Measurements from ENCODE around the gene KCNH4. TPM values are rescaled to one million over a fixed set of nuclear protein-coding genes. Genes with fewer than 3 reads are reported as not detected.
A peak's percentile ranks its signal among the peaks of the same experiment; 100 is the strongest.
"Not testable (repeated sequence)": the region's sequence is repeated elsewhere in the genome, so short reads cannot be mapped to it uniquely, and the experiment has no call there.

Gene KCNH4
- total RNA-seq, 2 experiments from 2014 or later = 0.43 to 0.53 TPM

GRCh38 chr17:42210046-42210445 is 29.1 kb upstream of the KCNH4 start:
- intact Hi-C loops (cut with DNase I, micrococcal nuclease) = no loop called here
- DNase-seq = no peak
- no peaks in the 10 kb centered on the region for H3K27me3 Mint-ChIP-seq
- POLR2A ChIA-PET = no interaction called here
- H3K4me1 Mint-ChIP-seq = no peaks in the 10 kb centered on the region
- CTCF ChIA-PET = interaction anchor here (2.1 kb wide), 1 partner anchor 13 kb away, joined by 10 read pairs; no protein-coding TSS in a partner anchor
- H3K4me3 Mint-ChIP-seq = no peak overlapping the region
- H3K36me3 Mint-ChIP-seq (ENCODE audit: low read depth) = peaks cover 50% of the 10 kb centered on the region
- H3K9me3 Mint-ChIP-seq (ENCODE audit: low read depth) = no peaks in the 10 kb centered on the region
- ATAC-seq = no peak
- H3K27ac Mint-ChIP-seq = no peak overlapping the region

DNA sequence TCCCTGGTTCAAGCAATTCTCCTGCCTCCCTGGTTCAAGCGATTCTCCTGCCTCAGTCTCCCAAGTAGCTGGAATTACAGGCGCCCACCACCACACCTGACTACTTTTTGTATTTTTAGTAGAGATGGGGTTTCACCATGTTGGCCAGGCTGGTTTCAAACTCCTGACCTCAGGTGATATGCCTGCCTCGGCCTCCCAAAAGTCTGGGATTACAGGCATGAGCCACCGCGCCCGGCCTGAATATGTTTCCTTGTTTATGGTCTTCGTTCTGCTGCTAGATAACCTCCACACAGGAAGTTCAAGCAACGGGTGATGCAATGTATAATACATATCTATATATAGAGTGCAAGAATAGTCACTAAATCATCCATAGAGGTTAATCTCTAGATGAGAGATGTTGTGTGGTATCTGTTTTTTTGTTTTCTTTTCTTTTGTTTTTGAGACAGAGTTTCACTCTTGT is 25.2 kb upstream of the KCNH4 start:
- peaks cover 61% of the 10 kb centered on the region for H3K36me3 Mint-ChIP-seq (ENCODE audit: low read depth)
- H3K4me3 Mint-ChIP-seq; H3K27ac Mint-ChIP-seq; H3K4me1 Mint-ChIP-seq; ATAC-seq; DNase-seq; H3K27me3 Mint-ChIP-seq; CTCF ChIA-PET; POLR2A ChIA-PET; H3K9me3 Mint-ChIP-seq (ENCODE audit: low read depth): not testable (repeated sequence)
- intact Hi-C loops (cut with DNase I, micrococcal nuclease) = loop anchor here in 1 of 2 experiments (2.0 to 10.0 kb wide), 2 partner anchors 55 to 299 kb away; no protein-coding TSS in a partner anchor

DNA sequence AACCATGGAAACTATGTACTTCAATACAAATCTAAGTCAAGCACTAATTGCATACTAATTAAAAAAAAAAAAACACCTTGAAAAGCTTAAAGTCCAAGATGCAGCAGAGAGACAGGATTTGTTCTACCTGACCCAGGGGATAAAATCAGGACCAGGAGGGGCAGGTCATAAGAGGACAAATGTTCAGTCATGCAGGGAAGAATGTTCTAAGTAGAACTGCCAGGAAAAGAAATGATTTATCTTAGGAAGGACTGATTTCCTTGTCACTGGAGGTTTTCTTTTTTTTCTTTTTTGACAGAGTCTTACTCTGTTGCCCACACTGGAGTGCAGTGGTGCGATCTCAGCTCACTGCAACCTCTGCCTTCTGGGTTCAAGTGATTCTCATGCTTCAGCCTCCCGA is 22.4 kb upstream of the KCNH4 start:
- POLR2A ChIA-PET = no interaction called here
- Mint-ChIP-seq H3K4me1 (no peaks in the 10 kb centered on the region), H3K4me3 (no peak overlapping the region), H3K36me3 (ENCODE audit: low read depth) (peaks cover 54% of the 10 kb centered on the region), H3K27ac (peak overlapping the region; percentile 43), H3K27me3 (no peaks in the 10 kb centered on the region), H3K9me3 (ENCODE audit: low read depth) (no peaks in the 10 kb centered on the region)
- DNase-seq = no peak
- intact Hi-C loops (cut with DNase I, micrococcal nuclease) = loop anchor here in 1 of 2 experiments (10.0 kb wide), 1 partner anchor 301 kb away; no protein-coding TSS in a partner anchor
- no peak for ATAC-seq
- CTCF ChIA-PET = no interaction called here

- ATAC-seq (no peak), DNase-seq (no peak)
- Mint-ChIP-seq H3K27ac (no peak overlapping the region), H3K27me3 (no peaks in the 10 kb centered on the region), H3K9me3 (ENCODE audit: low read depth) (no peaks in the 10 kb centered on the region), H3K4me1 (no peaks in the 10 kb centered on the region), H3K4me3 (no peak overlapping the region), H3K36me3 (ENCODE audit: low read depth) (peaks cover 54% of the 10 kb centered on the region)
- ChIA-PET POLR2A (no interaction called here), CTCF (interaction anchor here (1.0 kb wide), 1 partner anchor 9 kb away, joined by 4 read pairs; no protein-coding TSS in a partner anchor)
- intact Hi-C loops (cut with DNase I, micrococcal nuclease) = loop anchor here in 1 of 2 experiments (10.0 kb wide), 1 partner anchor 302 kb away; no protein-coding TSS in a partner anchor
These were observed 21.8 kb upstream of the KCNH4 start for GRCh38 chr17:42202696-42203095.

DNA sequence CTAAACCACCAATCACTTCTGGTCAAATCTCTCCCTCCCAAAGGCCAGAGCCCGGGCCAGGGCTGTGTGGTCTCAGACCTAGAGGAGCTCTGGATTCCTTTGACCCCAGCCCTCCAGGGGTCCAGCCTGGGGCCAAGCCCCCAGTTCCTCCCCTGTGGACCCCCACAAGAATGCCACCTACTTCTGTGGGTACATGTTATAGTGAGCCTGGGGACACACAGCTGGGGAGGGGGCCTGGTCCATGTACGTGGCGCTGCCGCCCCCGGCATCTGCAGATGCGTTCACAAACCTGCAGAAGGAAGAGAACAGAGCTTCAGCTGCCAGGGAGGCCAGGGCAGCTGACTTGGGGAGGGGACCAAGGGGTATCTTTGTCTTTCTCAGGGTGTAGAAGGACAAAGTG is 21.2 kb upstream of the KCNH4 start:
- ChIA-PET POLR2A (no interaction called here), CTCF (interaction anchor here (1.0 kb wide), 1 partner anchor 9 kb away, joined by 4 read pairs; no protein-coding TSS in a partner anchor)
- H3K9me3 Mint-ChIP-seq (ENCODE audit: low read depth) = no peaks in the 10 kb centered on the region
- H3K4me1 Mint-ChIP-seq = no peaks in the 10 kb centered on the region
- no peak for DNase-seq
- peak overlapping the region; percentile 33 for H3K27ac Mint-ChIP-seq
- intact Hi-C loops (cut with DNase I, micrococcal nuclease) = loop anchor here in 1 of 2 experiments (10.0 kb wide), 1 partner anchor 303 kb away; no protein-coding TSS in a partner anchor
- no peaks in the 10 kb centered on the region for H3K27me3 Mint-ChIP-seq
- no peak overlapping the region for H3K4me3 Mint-ChIP-seq
- ATAC-seq = no peak
- H3K36me3 Mint-ChIP-seq (ENCODE audit: low read depth) = peaks cover 50% of the 10 kb centered on the region

- H3K36me3 Mint-ChIP-seq (ENCODE audit: low read depth) = peaks cover 49% of the 10 kb centered on the region
- CTCF ChIA-PET = interaction anchor here (0.6 kb wide), 1 partner anchor 186 kb away, joined by 4 read pairs; no protein-coding TSS in a partner anchor
These were observed 20.5 kb upstream of the KCNH4 start for GRCh38 chr17:42201458-42201772.

DNA sequence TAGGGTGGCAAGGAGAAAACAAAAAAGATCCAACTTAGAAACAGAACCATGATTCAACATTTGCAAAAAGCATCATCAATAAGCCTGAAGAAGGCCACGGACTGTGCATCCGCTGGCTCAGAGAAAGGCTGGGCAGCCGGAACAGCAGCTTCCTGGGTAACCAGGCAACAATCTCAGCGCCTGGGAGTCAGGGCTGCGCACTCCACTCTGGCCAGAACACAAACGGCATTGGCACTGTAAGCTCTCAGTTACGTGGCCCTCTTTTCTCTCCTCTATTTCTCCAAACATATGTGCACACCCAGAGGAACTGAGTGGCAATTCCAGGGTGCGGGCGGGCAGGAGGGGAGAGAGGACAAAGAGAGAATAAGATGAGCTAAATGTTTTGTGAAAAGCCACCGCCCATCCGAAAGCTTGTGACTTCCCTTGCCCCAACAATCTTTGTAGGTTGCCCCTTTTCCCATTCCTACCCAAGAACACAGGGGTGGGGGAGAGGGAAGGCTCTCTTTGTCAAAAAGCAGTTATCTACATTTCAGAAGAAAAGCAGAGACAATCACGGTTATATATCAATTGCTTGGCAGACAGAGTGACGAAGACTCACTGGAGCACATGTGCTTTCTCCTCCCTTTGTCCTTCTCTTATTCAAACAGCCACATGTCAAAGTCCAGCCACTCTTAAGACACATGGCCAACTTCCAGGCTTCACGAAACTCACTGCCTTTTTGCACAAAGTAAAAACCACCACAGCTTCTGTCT is 19.9 kb upstream of the KCNH4 start:
- peaks cover 44% of the 10 kb centered on the region for H3K36me3 Mint-ChIP-seq (ENCODE audit: low read depth)
- ChIA-PET POLR2A (interaction anchor here (0.6 kb wide), 1 partner anchor 114 kb away, joined by 5 read pairs; no protein-coding TSS in a partner anchor), CTCF (interaction anchor here (0.6 to 1.2 kb wide), 2 partner anchors 36 to 186 kb away, joined by 3 to 4 read pairs; no protein-coding TSS in a partner anchor)
- H3K4me3 Mint-ChIP-seq = no peak overlapping the region
- no peak overlapping the region for H3K27ac Mint-ChIP-seq
- ATAC-seq = no peak
- H3K27me3 Mint-ChIP-seq = no peaks in the 10 kb centered on the region
- no peaks in the 10 kb centered on the region for H3K4me1 Mint-ChIP-seq
- no peaks in the 10 kb centered on the region for H3K9me3 Mint-ChIP-seq (ENCODE audit: low read depth)
- DNase-seq = no peak
- intact Hi-C loops (cut with DNase I, micrococcal nuclease) = loop anchor here in 1 of 2 experiments (10.0 kb wide), 1 partner anchor 304 kb away; no protein-coding TSS in a partner anchor

More at GRCh38 chr17:42201458-42201772, 20.5 kb upstream of the KCNH4 start:
- no peak for ATAC-seq
- Mint-ChIP-seq H3K9me3 (ENCODE audit: low read depth) (no peaks in the 10 kb centered on the region), H3K27me3 (no peaks in the 10 kb centered on the region), H3K4me1 (no peaks in the 10 kb centered on the region), H3K27ac (peak overlapping the region; percentile 5), H3K4me3 (no peak overlapping the region)
- intact Hi-C loops (cut with DNase I, micrococcal nuclease) = loop anchor here in 1 of 2 experiments (10.0 kb wide), 1 partner anchor 303 kb away; no protein-coding TSS in a partner anchor
- no peak for DNase-seq
- POLR2A ChIA-PET = no interaction called here

DNA sequence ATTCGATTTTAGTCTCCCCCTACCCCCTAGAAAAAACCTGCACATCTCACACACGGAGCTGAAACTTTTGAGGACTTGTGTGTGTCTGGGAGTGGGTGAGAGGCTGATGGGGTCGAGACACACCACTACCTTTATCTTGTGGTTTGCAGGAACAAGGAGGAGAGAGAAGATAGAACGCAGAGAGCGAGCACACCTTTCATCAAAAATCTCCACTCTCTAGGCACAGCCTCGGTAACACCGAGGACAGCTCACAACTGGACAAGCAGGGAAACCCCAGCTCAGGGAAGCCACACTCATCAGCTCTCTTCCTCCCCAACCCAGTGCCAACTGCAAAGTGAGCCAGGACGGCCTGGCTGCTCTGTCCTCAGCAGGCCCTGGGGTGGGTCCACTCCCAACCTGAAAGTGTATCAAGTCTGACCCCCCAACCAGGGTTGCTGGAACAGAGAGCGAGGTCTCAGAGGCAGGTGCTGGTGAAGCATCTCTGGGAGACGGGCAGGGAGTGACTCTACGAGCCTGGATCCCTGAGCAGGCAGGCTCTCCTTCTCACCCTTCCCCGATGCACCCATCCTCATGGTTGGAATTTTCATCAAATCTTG is 18.6 kb upstream of the KCNH4 start:
- Mint-ChIP-seq H3K36me3 (ENCODE audit: low read depth) (peaks cover 35% of the 10 kb centered on the region), H3K27me3 (no peaks in the 10 kb centered on the region), H3K4me3 (no peak overlapping the region), H3K9me3 (ENCODE audit: low read depth) (no peaks in the 10 kb centered on the region), H3K27ac (no peak overlapping the region), H3K4me1 (peaks cover 2% of the 10 kb centered on the region)
- ATAC-seq (no peak), DNase-seq (no peak)
- ChIA-PET CTCF (interaction anchor here (0.9 to 2.1 kb wide), 5 partner anchors 11 to 38 kb away, joined by 3 to 6 read pairs (median 3); partner anchors contain the start of genes HCRT and KCNH4), POLR2A (interaction anchor here (0.6 kb wide), 1 partner anchor 54 kb away, joined by 3 read pairs; no protein-coding TSS in a partner anchor)
- intact Hi-C loops (cut with DNase I, micrococcal nuclease) = loop anchor here in 1 of 2 experiments (10.0 kb wide), 1 partner anchor 305 kb away; no protein-coding TSS in a partner anchor

- CTCF ChIA-PET = interaction anchor here (0.7 to 2.1 kb wide), 6 partner anchors 11 to 113 kb away, joined by 3 to 6 read pairs (median 4); partner anchors contain the start of genes HCRT and KCNH4
- Mint-ChIP-seq H3K4me3 (no peak overlapping the region), H3K9me3 (ENCODE audit: low read depth) (no peaks in the 10 kb centered on the region), H3K27ac (peak overlapping the region; percentile 72), H3K4me1 (peaks cover 5% of the 10 kb centered on the region), H3K27me3 (no peaks in the 10 kb centered on the region), H3K36me3 (ENCODE audit: low read depth) (peaks cover 30% of the 10 kb centered on the region)
- no peak for DNase-seq
- ATAC-seq = no peak
- intact Hi-C loops (cut with DNase I, micrococcal nuclease) = no loop called here
- POLR2A ChIA-PET = no interaction called here
These were observed 18.0 kb upstream of the KCNH4 start for GRCh38 chr17:42198897-42199296.

GRCh38 chr17:42197564-42198156 is 16.7 kb upstream of the KCNH4 start:
- POLR2A ChIA-PET = no interaction called here
- Mint-ChIP-seq H3K4me1 (peaks cover 15% of the 10 kb centered on the region), H3K27ac (peak overlapping the region; percentile 24), H3K4me3 (no peak overlapping the region), H3K9me3 (ENCODE audit: low read depth) (no peaks in the 10 kb centered on the region), H3K36me3 (ENCODE audit: low read depth) (peaks cover 22% of the 10 kb centered on the region), H3K27me3 (no peaks in the 10 kb centered on the region)
- CTCF ChIA-PET = interaction anchor here (2.1 kb wide), 1 partner anchor 13 kb away, joined by 6 read pairs; the partner anchor contains the start of gene HCRT
- ATAC-seq (no peak), DNase-seq (no peak)
- intact Hi-C loops (cut with DNase I, micrococcal nuclease) = no loop called here

All from activated CD4-positive, alpha-beta T cell treated with anti-CD3 and anti-CD28 coated beads for 36 hours (primary cell).